ENCODE data around the gene TOMM5.
"Not testable (repeated sequence)": the region's sequence is repeated elsewhere in the genome, so short reads cannot be mapped to it uniquely, and the experiment has no call there.

The TOMM5 gene

DNA sequence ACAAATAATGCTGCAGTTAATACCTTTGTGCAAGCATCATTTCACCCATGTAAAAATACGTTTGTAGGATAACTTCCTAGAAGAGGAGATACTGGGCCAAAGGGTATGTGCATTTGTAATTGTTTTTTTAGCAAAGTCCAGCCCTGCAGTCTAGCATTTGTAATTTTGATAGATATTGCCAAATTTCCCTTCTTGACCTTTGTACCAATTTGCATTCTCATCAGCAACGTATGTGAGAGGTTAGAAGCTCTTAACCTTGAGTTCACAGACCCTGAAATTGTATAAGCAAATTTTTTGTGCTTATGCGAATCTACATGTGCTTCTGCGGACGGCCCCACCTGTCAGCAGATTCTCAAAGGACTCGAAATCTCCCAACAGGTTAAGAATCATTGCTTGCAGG, 18.6 kb upstream of the TOMM5 start:
- no peak for DNase-seq

GRCh38 chr9:37609735-37610397, 17.5 kb upstream of the TOMM5 start:
- no peak for DNase-seq

DNA sequence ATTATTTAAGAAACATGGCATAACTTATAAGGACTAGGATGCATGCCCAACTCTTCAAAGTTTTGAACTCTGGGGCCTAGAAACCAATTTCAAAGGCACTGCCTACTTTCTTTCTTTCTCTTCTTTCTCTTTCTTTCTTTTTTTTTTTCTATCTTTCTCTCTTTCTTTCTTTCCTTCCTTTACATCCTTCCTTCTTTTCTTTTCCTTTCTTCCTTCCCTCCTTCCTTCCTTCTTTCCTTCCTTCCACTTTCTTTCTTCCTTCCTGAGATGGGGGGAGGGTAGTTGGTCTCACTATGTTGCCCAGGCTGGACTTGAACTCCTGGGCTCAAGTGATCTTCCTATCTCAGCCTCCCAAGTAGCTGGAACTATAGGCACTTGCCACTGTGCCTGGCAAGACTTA, 15.9 kb upstream of the TOMM5 start:
- no peak for DNase-seq

DNA sequence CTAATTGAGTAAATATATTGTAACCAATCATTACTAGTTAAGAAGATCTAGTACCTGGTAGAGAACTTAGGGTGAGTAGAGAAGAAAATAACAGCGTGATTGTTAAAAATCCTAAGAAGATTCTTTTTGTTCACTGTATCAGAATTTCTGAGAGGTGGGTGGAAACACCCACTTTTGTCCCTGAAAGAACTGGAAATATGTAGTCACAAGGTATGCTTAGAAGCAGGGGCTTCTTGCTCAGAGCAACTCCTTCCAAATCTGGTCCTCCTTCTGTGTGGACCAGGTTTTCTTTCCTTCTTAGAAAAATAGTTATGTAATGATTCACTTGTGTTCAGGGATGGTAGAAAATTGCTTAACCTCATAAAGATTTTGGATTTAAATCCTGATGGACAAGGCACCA, 11.9 kb upstream of the TOMM5 start:
- DNase-seq: no peak

DNA sequence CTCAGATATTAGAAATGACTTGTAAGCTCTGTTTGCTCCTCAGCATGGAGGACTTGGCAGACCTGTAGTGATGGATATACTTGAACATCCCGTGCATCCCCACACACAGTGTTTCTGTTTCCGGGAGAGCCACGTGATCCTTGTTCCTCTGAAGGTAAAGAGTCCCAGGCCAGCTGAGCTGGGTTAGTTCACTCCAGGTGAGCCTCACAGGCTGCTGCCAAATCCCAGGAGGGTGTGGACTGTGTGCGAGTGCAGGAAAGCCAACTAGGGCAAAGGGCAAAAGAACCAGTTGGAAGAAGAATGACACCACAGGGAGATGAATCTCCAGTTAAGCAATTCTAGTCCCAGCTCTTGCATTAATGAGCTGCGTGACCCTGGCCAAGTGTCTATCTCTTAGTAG, 10.4 kb upstream of the TOMM5 start:
- no peak for DNase-seq

GRCh38 chr9:37602061-37602460, 9.7 kb upstream of the TOMM5 start:
- DNase-seq: not testable (repeated sequence)

- DNase-seq: no peak
These were observed 4.1 kb upstream of the TOMM5 start for GRCh38 chr9:37596504-37596903.

- no peak for DNase-seq
These were observed 1.6 kb upstream of the TOMM5 start for GRCh38 chr9:37593883-37594448.

DNA sequence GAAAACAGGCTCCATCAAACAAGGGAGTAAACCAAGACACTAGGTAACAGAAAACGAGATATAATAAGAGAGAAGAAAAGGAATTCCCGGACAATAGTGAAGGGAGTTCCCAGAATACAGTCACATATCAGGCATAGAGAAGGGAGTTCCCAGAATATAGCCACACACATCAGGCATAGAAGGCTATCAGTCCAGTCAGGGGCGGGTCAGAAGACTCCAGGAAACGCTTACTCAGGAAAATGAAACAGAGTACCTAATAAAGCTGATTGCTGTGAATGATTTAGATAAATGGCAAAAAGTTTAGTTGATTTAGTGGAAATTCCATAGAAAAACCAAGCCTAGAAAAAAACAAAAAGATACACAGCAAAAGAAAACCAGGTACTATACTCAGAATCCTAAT, 4.9 kb downstream of the TOMM5 start:
- no peak for DNase-seq

DNA sequence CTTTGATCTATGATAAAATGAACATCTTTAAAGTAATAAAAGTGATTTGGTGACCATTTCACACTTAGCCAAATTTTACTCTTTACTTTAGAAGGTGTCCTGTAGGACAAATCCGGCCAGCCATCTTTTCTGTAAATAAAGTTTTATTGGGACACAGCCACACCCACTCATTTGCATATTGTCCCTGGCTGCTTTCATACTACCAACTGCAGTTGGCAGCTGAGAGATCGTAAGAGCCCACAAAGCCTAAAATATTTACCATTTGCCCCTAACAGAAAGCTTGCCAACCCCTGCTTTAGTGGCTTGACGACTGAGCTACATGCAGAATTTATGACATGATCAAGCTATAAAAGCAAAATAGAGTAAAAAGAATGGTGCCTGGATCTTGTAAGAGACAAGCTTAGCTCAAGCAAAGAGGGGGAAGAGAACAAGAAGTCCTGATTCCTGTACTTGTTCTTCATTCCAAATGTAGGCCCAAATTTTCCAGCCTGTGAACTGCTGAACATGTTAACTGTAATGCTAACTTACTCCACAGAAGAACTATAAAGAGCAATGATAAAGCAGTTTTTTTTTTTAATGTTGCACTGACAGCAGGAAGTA, 8.8 kb downstream of the TOMM5 start:
- no peak for DNase-seq

- DNase-seq: no peak
These were observed 9.7 kb downstream of the TOMM5 start for GRCh38 chr9:37582548-37583157.

DNA sequence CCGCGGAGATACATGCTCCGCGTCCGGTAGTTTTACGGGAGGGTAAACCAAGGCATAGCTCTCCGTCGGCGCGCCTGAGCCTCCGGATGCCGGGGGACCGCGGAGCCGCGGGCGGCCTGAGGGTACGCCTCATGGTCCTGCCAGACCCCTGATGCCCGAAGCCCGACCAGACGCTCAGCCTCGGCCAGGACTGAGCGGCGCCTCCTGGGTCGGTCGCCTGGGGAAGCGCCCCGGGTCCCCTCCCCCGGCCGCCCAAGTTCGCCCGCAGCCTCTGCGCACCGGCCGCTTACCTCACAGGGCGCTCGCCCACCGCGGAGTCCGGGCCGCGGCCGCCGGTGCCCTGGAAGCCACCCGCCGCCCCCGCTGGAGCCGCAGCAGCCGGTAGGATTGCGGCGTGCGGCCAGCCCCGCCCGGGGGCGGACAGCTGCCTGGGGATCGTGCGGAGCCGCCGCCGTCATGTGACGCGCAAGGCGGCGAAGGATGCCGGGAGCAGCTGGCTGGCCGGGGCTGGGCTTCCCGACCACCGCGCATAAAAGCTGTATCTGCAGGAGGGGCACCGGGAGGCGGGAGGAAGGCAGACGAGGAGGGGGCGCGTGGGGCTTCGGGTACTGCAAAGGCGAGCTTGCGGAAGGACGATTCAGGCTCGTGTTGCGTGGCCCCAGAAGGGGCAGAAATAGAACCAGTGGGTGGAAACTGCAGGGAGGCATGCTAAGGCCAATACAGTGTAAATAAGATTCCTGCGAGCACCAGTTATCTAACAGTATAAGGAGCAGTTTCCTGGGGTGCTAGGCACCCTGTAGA, 16.3 kb downstream of the TOMM5 start, which contains the start of gene FBXO10:
Gene FBXO10 (minus strand): TSS at position 460 of the 801 bp plus-strand sequence. CDS start 34,612 bp downstream, outside the sequence.
- peak; percentile 38 for DNase-seq

DNA sequence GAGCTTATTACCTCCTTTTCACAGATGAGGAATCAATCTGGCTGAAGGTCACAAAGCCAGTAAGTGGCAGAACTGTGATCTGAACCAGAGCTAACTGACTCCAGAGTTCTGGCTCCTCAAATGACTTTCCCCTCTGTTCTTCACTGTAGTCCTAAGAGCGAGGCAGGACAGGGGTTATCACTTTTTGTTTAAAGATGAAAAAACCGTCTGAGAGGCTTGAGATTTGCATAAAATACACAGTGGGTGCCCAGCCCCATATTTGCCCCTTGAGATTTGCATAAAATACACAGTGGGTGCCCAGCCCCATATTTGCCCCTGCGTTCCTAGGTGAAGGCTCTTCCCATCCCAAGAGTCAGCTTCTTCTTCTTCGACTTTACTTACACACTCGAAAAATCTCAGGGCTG, 16.9 kb downstream of the TOMM5 start:
- no peak for DNase-seq

- no peak for DNase-seq
These were observed 17.4 kb downstream of the TOMM5 start for GRCh38 chr9:37575001-37575400.

DNA sequence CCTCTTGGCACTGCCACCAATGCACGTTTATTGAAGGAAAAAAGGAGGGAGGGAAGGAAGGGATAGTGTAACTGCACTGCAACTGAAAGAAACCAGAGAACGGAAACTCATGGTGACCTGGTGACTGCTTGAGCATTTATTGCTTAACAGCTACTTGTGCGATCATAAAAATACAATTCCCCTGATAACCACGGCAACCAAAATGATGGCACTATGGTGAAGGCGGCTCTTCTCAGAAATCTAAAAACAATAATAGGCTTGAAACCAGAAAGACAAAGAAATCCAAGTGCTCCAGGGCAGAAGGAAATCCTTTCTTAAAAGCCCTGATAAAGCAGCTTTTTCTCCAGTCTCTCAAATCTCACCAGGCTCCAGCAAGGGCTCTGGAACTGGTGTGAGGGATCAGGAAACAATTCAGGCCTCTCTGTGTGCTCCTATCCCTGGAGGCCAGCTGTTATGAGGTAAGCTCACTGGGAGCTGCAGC, 18.1 kb downstream of the TOMM5 start:
- DNase-seq: no peak

- no peak for DNase-seq
These were observed 21.1 kb downstream of the TOMM5 start for GRCh38 chr9:37571282-37571681.

DNA sequence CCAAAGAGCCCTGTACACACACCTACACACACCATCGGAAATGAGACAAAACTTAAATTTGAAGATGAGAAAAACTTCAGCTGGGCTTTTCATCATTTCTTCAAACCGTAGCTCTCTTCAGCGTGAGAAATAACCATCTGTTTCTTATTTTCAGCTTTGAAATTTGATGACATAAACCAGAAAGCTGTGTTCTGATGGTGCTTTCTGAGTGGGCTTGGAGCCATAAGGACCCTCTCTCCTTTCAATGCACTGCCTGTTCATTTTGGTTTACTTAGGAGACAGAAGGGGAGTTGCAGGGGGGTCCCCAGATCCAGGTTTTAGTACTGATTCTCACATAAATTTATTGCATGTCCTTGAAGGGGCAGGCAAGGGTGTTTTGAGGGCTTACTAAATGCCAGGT, 25.7 kb downstream of the TOMM5 start:
- no peak for DNase-seq

DNA sequence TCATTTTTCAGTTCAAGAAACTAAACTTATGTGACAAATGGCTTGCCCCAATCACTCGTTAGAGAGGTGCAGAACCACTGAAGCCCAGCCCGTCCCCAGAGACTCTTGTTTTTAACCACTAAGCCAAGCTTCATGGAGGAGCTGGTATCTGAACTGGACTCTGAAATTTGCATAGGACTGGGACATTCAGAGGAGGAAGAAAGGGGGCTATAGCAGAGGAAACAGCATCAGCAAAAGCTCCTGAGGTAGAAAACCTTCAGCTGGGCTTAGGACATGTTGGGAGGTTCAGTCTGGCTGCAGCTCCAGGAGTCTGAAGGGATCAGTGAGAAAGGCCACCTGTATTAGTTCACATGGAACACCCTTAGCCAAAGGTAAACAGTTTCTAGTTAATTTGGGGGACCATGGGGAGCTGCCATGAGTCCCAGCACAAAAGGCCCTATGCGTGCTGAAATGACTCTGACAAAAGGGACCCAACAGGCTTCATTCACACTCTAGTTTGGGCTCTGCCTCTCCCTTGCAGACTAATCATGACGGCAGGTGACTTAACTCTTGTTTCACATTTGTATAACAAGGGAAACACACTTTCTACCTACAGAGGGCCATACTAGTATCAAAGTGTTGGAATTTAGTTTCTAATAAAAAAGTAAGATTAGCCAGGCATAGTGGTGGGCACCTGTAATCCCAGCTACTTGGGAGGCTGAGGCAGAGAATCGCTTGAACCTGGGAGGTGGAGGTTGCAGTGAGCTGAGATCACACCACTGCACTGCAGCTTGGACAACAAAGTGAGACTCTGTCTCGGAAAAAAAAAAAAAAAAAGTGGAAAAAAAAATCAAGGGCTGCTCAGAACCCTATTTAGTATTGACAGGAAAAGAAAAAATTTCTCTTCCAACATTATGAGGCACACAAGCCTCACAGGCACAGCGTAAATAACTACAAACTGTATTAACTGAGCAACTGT, 26.5 kb downstream of the TOMM5 start:
- DNase-seq: peak; percentile 9

- DNase-seq: no peak
These were observed 27.5 kb downstream of the TOMM5 start for GRCh38 chr9:37564916-37565315.

GRCh38 chr9:37563806-37564513, 28.4 kb downstream of the TOMM5 start:
- DNase-seq: no peak

DNA sequence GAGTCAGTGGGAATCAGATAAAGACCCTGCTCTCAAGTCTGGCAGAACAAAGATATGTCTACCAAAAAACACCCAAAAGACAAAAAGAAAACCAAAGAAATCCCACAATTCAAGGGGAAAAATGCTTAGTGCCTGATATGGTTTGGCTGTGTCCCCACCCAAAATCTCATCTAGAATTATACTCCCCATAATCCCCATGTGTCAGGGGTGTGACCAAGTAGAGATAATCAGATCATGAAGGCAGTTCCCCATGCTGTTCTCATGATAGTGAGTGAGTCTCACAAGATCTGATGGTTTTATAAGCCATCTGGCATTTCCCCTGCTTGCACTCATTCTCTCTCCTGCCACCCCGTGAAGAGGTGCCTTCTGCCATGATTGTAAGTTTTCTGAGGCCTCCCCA, 29.6 kb downstream of the TOMM5 start:
- no peak for DNase-seq

Measured in CD4-positive, alpha-beta T cell treated with Interferon gamma for 1 hour (primary cell).